HG03342 (cell line): ENCODE data around the gene RENBP.

ENCODE experiments used
- ATAC-seq: cut with Tn5 transposase; IDR thresholded peaks from one replicate; pipeline ENCODE4 v1.9.1; 2021; ENCODE audit warnings: mild to moderate bottlenecking, moderate library complexity; ENCODE audit not compliant: unreplicated experiment

RENBP gene

GRCh38 chrX:153971124-153971449 is 26.6 kb upstream of the RENBP start:
- ATAC-seq = peak; percentile 32

- ATAC-seq = peak; percentile 2
Measured at GRCh38 chrX:153970357-153971123, 26.1 kb upstream of the RENBP start.

GRCh38 chrX:153969904-153970356 is 25.5 kb upstream of the RENBP start:
- ATAC-seq = no peak

- no peak for ATAC-seq
Measured at GRCh38 chrX:153969125-153969903, 24.9 kb upstream of the RENBP start.

GRCh38 chrX:153968754-153969124 is 24.3 kb upstream of the RENBP start:
- no peak for ATAC-seq

- ATAC-seq = no peak
Measured at GRCh38 chrX:153968255-153968654, 23.8 kb upstream of the RENBP start.

GRCh38 chrX:153967536-153968224 is 23.2 kb upstream of the RENBP start:
- no peak for ATAC-seq

GRCh38 chrX:153966841-153967535 is 22.5 kb upstream of the RENBP start:
- ATAC-seq = no peak

GRCh38 chrX:153966283-153966688 is 21.8 kb upstream of the RENBP start:
- no peak for ATAC-seq

GRCh38 chrX:153965406-153965805 is 21.0 kb upstream of the RENBP start:
- no peak for ATAC-seq

- no peak for ATAC-seq
Measured at GRCh38 chrX:153964105-153964504, 19.7 kb upstream of the RENBP start.

GRCh38 chrX:153963546-153963945 is 19.1 kb upstream of the RENBP start:
- ATAC-seq = no peak

GRCh38 chrX:153961292-153961691 is 16.8 kb upstream of the RENBP start:
- ATAC-seq = no peak

- no peak for ATAC-seq
Measured at GRCh38 chrX:153960786-153961185, 16.3 kb upstream of the RENBP start.

GRCh38 chrX:153960077-153960476 is 15.6 kb upstream of the RENBP start:
- no peak for ATAC-seq

GRCh38 chrX:153959649-153960048 is 15.2 kb upstream of the RENBP start:
- ATAC-seq = no peak

- no peak for ATAC-seq
Measured at GRCh38 chrX:153958605-153959004, 14.2 kb upstream of the RENBP start.

GRCh38 chrX:153957224-153957623 is 12.8 kb upstream of the RENBP start:
- no peak for ATAC-seq

- ATAC-seq = no peak
Measured at GRCh38 chrX:153956044-153956907, 11.8 kb upstream of the RENBP start.

GRCh38 chrX:153955228-153955732 is 10.8 kb upstream of the RENBP start:
- ATAC-seq = no peak
